WTC11 (cell line): ENCODE measurements around the gene GSTM2. TPM values are rescaled to one million over a fixed set of nuclear protein-coding genes. Genes with fewer than 3 reads are reported as not detected.

Experiments used
- ATAC-seq: fragments of 200-7000 bp; cut with Tn5 transposase; 2 replicates; pipeline ENCODE4 v1.10.0; 2021; ENCODE audit warnings: mild to moderate bottlenecking, moderate library complexity
- CTCF ChIA-PET: fragments of 300-600 bp; sonication (Branson Sonifier 250); formaldehyde crosslinking; loops from one replicate; lab custom pipeline; 2021; ENCODE audit warnings: antibody characterized with exemption; lab: Charles Lee
- POLR2A ChIA-PET: fragments of 350-600 bp; sonication (Branson Sonifier 250); formaldehyde crosslinking; loops from one replicate; lab custom pipeline; 2021; ENCODE audit warnings: antibody characterized with exemption; lab: Charles Lee
- DNase-seq: peaks from one replicate; pipeline ENCODE4 v3.0.0; 2021; ENCODE audit warnings: low spot score
- H3K27ac Mint-ChIP-seq: 2 replicates; pipeline ENCODE4 v1.8.0; 2021; ENCODE audit warnings: mixed read lengths
- H3K27me3 Mint-ChIP-seq: 2 replicates; pipeline ENCODE4 v1.8.0; 2021; ENCODE audit warnings: low read depth, mild to moderate bottlenecking, moderate library complexity, mixed read lengths
- H3K36me3 Mint-ChIP-seq: 2 replicates; pipeline ENCODE4 v1.8.0; 2021; ENCODE audit warnings: mixed read lengths
- H3K4me1 Mint-ChIP-seq: 2 replicates; pipeline ENCODE4 v1.8.0; 2022; ENCODE audit warnings: mixed read lengths
- H3K4me3 Mint-ChIP-seq: 2 replicates; pipeline ENCODE4 v1.8.0; 2021; ENCODE audit warnings: mild to moderate bottlenecking, moderate library complexity, mixed read lengths
- H3K9me3 Mint-ChIP-seq: 2 replicates; pipeline ENCODE4 v1.8.0; 2021; ENCODE audit warnings: mixed read lengths
- ARID4B ChIP-seq: sonication (generic); formaldehyde crosslinking; IDR thresholded peaks from 2 replicates; pipeline ENCODE4 v1.8.0; 2023; ENCODE audit warnings: missing genetic modification reagents, mild to moderate bottlenecking, borderline replicate concordance
- CBFB ChIP-seq: sonication (generic); formaldehyde crosslinking; IDR thresholded peaks from 2 replicates; pipeline ENCODE4 v1.8.1; 2022; ENCODE audit warnings: mild to moderate bottlenecking, low read depth, missing genetic modification reagents
- CDX4 ChIP-seq: fragments of 250-450 bp; sonication (Bioruptor Pico); IDR thresholded peaks from 2 replicates; pipeline ENCODE4 v1.9.0; 2021; ENCODE audit warnings: moderate library complexity, mild to moderate bottlenecking, inconsistent platforms, borderline replicate concordance
- CREB1 ChIP-seq: sonication (generic); formaldehyde crosslinking; IDR thresholded peaks from 2 replicates; pipeline ENCODE4 v1.8.0; 2023; ENCODE audit warnings: mild to moderate bottlenecking, missing genetic modification reagents
- CREM ChIP-seq: sonication (generic); formaldehyde crosslinking; IDR thresholded peaks from 2 replicates; pipeline ENCODE4 v1.8.1; 2022; ENCODE audit warnings: mild to moderate bottlenecking, missing genetic modification reagents, moderate library complexity
- ESRRA ChIP-seq: sonication (generic); formaldehyde crosslinking; IDR thresholded peaks from 2 replicates; pipeline ENCODE4 v1.8.1; 2022; ENCODE audit warnings: mild to moderate bottlenecking, missing genetic modification reagents, borderline replicate concordance
- ETV6 ChIP-seq: sonication (generic); formaldehyde crosslinking; IDR thresholded peaks from 2 replicates; pipeline ENCODE4 v1.8.1; 2022; ENCODE audit warnings: mild to moderate bottlenecking, missing genetic modification reagents
- FOXP4 ChIP-seq: sonication (generic); formaldehyde crosslinking; IDR thresholded peaks from 2 replicates; pipeline ENCODE4 v1.8.0; 2022; ENCODE audit warnings: mild to moderate bottlenecking, missing genetic modification reagents
- GTF2I ChIP-seq: fragments of 250-450 bp; sonication (Bioruptor Pico); conservative IDR thresholded peaks from 2 replicates; pipeline ENCODE4 v1.4.0; 2021; ENCODE audit warnings: mild to moderate bottlenecking
- IRF1 ChIP-seq: sonication (generic); formaldehyde crosslinking; IDR thresholded peaks from 2 replicates; pipeline ENCODE4 v1.8.0; 2023; ENCODE audit warnings: missing genetic modification reagents
- MAX ChIP-seq: sonication (generic); formaldehyde crosslinking; IDR thresholded peaks from 2 replicates; pipeline ENCODE4 v1.8.0; 2022; ENCODE audit warnings: mild to moderate bottlenecking, missing genetic modification reagents
- PRRX2 ChIP-seq: fragments of 250-450 bp; sonication (Bioruptor Pico); IDR thresholded peaks from 2 replicates; pipeline ENCODE4 v1.8.0; 2021; ENCODE audit warnings: mild to moderate bottlenecking
- SMAD3 ChIP-seq: sonication (generic); formaldehyde crosslinking; IDR thresholded peaks from 2 replicates; pipeline ENCODE4 v1.8.0; 2022; ENCODE audit warnings: missing genetic modification reagents, mild to moderate bottlenecking, borderline replicate concordance
- SP1 ChIP-seq: sonication (generic); formaldehyde crosslinking; conservative IDR thresholded peaks from 2 replicates; pipeline ENCODE4 v1.8.1; 2022; ENCODE audit warnings: missing genetic modification reagents
- TCF7 ChIP-seq: sonication (generic); formaldehyde crosslinking; IDR thresholded peaks from 2 replicates; pipeline ENCODE4 v1.8.0; 2022; ENCODE audit warnings: mild to moderate bottlenecking, low read depth, missing genetic modification reagents, moderate library complexity
- TEAD1 ChIP-seq: sonication (generic); formaldehyde crosslinking; IDR thresholded peaks from 2 replicates; pipeline ENCODE4 v1.8.0; 2022; ENCODE audit warnings: mild to moderate bottlenecking, missing genetic modification reagents
- TEAD4 ChIP-seq: sonication (generic); formaldehyde crosslinking; IDR thresholded peaks from 2 replicates; pipeline ENCODE4 v1.8.0; 2022; ENCODE audit warnings: mild to moderate bottlenecking, missing genetic modification reagents
- ZNF138 ChIP-seq: sonication (generic); formaldehyde crosslinking; conservative IDR thresholded peaks from 2 replicates; pipeline ENCODE4 v1.8.1; 2022; ENCODE audit warnings: mild to moderate bottlenecking, moderate library complexity, missing genetic modification reagents
- total RNA-seq: library from RNA; stranded (reverse); gene quantifications from 3 replicates; pipeline ENCODE4 v1.2.3, GENCODE V29; 2021
- TF ChIP-seq, protein P1 (sequence below): sonication (generic); formaldehyde crosslinking; IDR thresholded peaks from 2 replicates; pipeline ENCODE4 v1.8.0; 2022; ENCODE audit warnings: missing genetic modification reagents
- TF ChIP-seq, protein P2 (sequence below): sonication (generic); formaldehyde crosslinking; IDR thresholded peaks from 2 replicates; pipeline ENCODE4 v1.8.1; 2023; ENCODE audit warnings: mild to moderate bottlenecking, missing genetic modification reagents, moderate library complexity

The GSTM2 gene
- total RNA-seq, 1 experiment from 2014 or later = 12.9 TPM

DNA sequence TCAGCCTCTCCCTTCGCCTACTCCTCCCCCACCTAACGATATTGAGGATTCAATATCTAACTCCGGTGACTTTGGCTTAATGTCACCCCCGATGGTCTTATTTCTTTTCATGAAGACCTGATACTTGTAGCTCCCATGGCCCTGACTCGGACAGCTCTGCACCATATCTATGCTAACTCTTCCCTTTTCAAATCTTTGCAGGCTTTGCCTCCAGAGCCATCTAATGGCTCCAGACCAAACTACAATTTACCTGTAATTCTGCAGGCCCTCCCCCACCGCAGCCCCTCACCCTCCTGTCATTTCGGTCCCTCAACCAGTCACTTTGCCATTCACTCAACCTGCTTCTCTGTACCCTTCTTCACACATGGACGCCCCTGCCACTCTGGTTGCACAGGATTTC, 36.3 kb downstream of the GSTM2 start (continued):
- TF ChIP-seq ESRRA (CRISPR knock-in tag) = no peak
- no peak for TF ChIP-seq GTF2I
- TF ChIP-seq TEAD1 (CRISPR knock-in tag) = no peak
- TF ChIP-seq SMAD3 (CRISPR knock-in tag) = no peak
- TF ChIP-seq PRRX2 = no peak
- TF ChIP-seq ARID4B = no peak
- no peak for TF ChIP-seq TEAD4 (CRISPR knock-in tag)
- no peak for TF ChIP-seq FOXP4 (CRISPR knock-in tag)
- TF ChIP-seq ETV6 (CRISPR knock-in tag) = no peak

- Mint-ChIP-seq H3K27ac (no peak overlapping the region), H3K9me3 (peaks cover 51% of the 10 kb centered on the region)
- ATAC-seq = no peak
- ChIA-PET POLR2A (no interaction called here), CTCF (interaction anchor here (0.8 to 2.2 kb wide), 2 partner anchors 62 to 65 kb away, joined by 3 to 31 read pairs; no protein-coding TSS in a partner anchor)
- TF ChIP-seq CREB1 (CRISPR knock-in tag) (no peak), CDX4 (CRISPR knock-in tag) (no peak), ZNF138 (CRISPR knock-in tag) (no peak), SP1 (no peak), CREM (CRISPR knock-in tag) (no peak), MAX (CRISPR knock-in tag) (no peak), ARID4B (no peak), IRF1 (CRISPR knock-in tag) (no peak), TCF7 (no peak), CBFB (CRISPR knock-in tag) (no peak)
- TF ChIP-seq, protein P1, sequence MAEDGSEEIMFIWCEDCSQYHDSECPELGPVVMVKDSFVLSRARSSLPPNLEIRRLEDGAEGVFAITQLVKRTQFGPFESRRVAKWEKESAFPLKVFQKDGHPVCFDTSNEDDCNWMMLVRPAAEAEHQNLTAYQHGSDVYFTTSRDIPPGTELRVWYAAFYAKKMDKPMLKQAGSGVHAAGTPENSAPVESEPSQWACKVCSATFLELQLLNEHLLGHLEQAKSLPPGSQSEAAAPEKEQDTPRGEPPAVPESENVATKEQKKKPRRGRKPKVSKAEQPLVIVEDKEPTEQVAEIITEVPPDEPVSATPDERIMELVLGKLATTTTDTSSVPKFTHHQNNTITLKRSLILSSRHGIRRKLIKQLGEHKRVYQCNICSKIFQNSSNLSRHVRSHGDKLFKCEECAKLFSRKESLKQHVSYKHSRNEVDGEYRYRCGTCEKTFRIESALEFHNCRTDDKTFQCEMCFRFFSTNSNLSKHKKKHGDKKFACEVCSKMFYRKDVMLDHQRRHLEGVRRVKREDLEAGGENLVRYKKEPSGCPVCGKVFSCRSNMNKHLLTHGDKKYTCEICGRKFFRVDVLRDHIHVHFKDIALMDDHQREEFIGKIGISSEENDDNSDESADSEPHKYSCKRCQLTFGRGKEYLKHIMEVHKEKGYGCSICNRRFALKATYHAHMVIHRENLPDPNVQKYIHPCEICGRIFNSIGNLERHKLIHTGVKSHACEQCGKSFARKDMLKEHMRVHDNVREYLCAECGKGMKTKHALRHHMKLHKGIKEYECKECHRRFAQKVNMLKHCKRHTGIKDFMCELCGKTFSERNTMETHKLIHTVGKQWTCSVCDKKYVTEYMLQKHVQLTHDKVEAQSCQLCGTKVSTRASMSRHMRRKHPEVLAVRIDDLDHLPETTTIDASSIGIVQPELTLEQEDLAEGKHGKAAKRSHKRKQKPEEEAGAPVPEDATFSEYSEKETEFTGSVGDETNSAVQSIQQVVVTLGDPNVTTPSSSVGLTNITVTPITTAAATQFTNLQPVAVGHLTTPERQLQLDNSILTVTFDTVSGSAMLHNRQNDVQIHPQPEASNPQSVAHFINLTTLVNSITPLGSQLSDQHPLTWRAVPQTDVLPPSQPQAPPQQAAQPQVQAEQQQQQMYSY = no peak
- TF ChIP-seq, protein P2, sequence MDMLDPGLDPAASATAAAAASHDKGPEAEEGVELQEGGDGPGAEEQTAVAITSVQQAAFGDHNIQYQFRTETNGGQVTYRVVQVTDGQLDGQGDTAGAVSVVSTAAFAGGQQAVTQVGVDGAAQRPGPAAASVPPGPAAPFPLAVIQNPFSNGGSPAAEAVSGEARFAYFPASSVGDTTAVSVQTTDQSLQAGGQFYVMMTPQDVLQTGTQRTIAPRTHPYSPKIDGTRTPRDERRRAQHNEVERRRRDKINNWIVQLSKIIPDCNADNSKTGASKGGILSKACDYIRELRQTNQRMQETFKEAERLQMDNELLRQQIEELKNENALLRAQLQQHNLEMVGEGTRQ (CRISPR knock-in tag) = no peak
- TF ChIP-seq, all 79 proteins: peak for 0
- Mint-ChIP-seq H3K36me3 (peaks cover 28% of the 10 kb centered on the region), H3K27me3 (peaks cover 7% of the 10 kb centered on the region), H3K4me1 (no peaks in the 10 kb centered on the region), H3K4me3 (no peak overlapping the region)
- DNase-seq = no peak
Measured at GRCh38 chr1:109705411-109705810, 37.6 kb downstream of the GSTM2 start.
